Nephron (organoid): ENCODE measurements around the gene SUCLA2.

Source experiments
- H3K27ac Mint-ChIP-seq, 3 experiments: 2 replicates each; pipeline ENCODE4 v1.8.0; 2020; ENCODE audit warnings: mixed read lengths in 3 of 3, mild to moderate bottlenecking in 2 of 3, moderate library complexity in 1 of 3
- H3K27me3 Mint-ChIP-seq: 2 replicates; pipeline ENCODE4 v1.8.0; 2021; ENCODE audit warnings: low read depth, mild to moderate bottlenecking, moderate library complexity, mixed read lengths
- H3K36me3 Mint-ChIP-seq: 2 replicates; pipeline ENCODE4 v1.8.0; 2020; ENCODE audit warnings: low read depth, mixed read lengths
- H3K4me1 Mint-ChIP-seq: 2 replicates; pipeline ENCODE4 v1.8.0; 2020; ENCODE audit warnings: mixed read lengths
- H3K4me3 Mint-ChIP-seq, 3 experiments: 2 replicates each; pipeline ENCODE4 v1.8.0; 2020; ENCODE audit warnings: mild to moderate bottlenecking in 3 of 3, mixed read lengths in 3 of 3, moderate library complexity in 2 of 3
- H3K9me3 Mint-ChIP-seq: 2 replicates; pipeline ENCODE4 v1.8.0; 2020; ENCODE audit warnings: mixed read lengths
- CTCF ChIP-seq, 3 experiments: fragments of 200-600 bp; sonication (generic); IDR thresholded peaks; one replicate each; pipeline ENCODE4 v1.5.0; 2021; ENCODE audit warnings: antibody characterized with exemption in 3 of 3; ENCODE audit not compliant: unreplicated experiment in 3 of 3

Gene SUCLA2

GRCh38 chr13:47898080-47898479 lies 103.0 kb downstream of the SUCLA2 start:
- H3K27me3 Mint-ChIP-seq = no peaks in the 10 kb centered on the region
- H3K9me3 Mint-ChIP-seq = peaks cover 12% of the 10 kb centered on the region
- TF ChIP-seq CTCF (IDR thresholded peaks at IDR 0.05; ENCODE audit: unreplicated experiment in 3 of 3) = no peak
- H3K4me1 Mint-ChIP-seq = no peaks in the 10 kb centered on the region
- peaks cover 12% of the 10 kb centered on the region for H3K36me3 Mint-ChIP-seq
- no peak overlapping the region for H3K4me3 Mint-ChIP-seq
- H3K27ac Mint-ChIP-seq = no peak overlapping the region

- Mint-ChIP-seq H3K4me3 (no peak overlapping the region), H3K36me3 (peaks cover 12% of the 10 kb centered on the region), H3K4me1 (no peaks in the 10 kb centered on the region), H3K27ac (no peak overlapping the region), H3K27me3 (no peaks in the 10 kb centered on the region), H3K9me3 (peaks cover 12% of the 10 kb centered on the region)
- TF ChIP-seq CTCF (IDR thresholded peaks at IDR 0.05; ENCODE audit: unreplicated experiment in 3 of 3) = no peak
Observed at GRCh38 chr13:47897411-47898050, 103.5 kb downstream of the SUCLA2 start.

GRCh38 chr13:47896546-47896945 lies 104.5 kb downstream of the SUCLA2 start:
- H3K4me1 Mint-ChIP-seq = no peaks in the 10 kb centered on the region
- no peak for TF ChIP-seq CTCF (IDR thresholded peaks at IDR 0.05; ENCODE audit: unreplicated experiment in 3 of 3)

GRCh38 chr13:47896111-47896510 lies 105.0 kb downstream of the SUCLA2 start:
- TF ChIP-seq CTCF (IDR thresholded peaks at IDR 0.05; ENCODE audit: unreplicated experiment in 3 of 3) = no peak
- Mint-ChIP-seq H3K27me3 (no peaks in the 10 kb centered on the region), H3K9me3 (peaks cover 12% of the 10 kb centered on the region), H3K4me1 (no peaks in the 10 kb centered on the region), H3K36me3 (peaks cover 8% of the 10 kb centered on the region), H3K4me3 (no peak overlapping the region), H3K27ac (no peak overlapping the region)

More at GRCh38 chr13:47896546-47896945, 104.5 kb downstream of the SUCLA2 start:
- Mint-ChIP-seq H3K36me3 (peaks cover 8% of the 10 kb centered on the region), H3K4me3 (no peak overlapping the region), H3K9me3 (peaks cover 12% of the 10 kb centered on the region), H3K27ac (no peak overlapping the region), H3K27me3 (no peaks in the 10 kb centered on the region)

GRCh38 chr13:47893527-47893926 lies 107.5 kb downstream of the SUCLA2 start:
- Mint-ChIP-seq H3K4me3 (no peak overlapping the region), H3K27ac (no peak overlapping the region), H3K36me3 (peaks cover 4% of the 10 kb centered on the region), H3K27me3 (no peaks in the 10 kb centered on the region), H3K9me3 (no peaks in the 10 kb centered on the region), H3K4me1 (no peaks in the 10 kb centered on the region)
- TF ChIP-seq CTCF (IDR thresholded peaks at IDR 0.05; ENCODE audit: unreplicated experiment in 3 of 3) = no peak
